ENCODE data around the gene SPTBN1.

The SPTBN1 gene

DNA sequence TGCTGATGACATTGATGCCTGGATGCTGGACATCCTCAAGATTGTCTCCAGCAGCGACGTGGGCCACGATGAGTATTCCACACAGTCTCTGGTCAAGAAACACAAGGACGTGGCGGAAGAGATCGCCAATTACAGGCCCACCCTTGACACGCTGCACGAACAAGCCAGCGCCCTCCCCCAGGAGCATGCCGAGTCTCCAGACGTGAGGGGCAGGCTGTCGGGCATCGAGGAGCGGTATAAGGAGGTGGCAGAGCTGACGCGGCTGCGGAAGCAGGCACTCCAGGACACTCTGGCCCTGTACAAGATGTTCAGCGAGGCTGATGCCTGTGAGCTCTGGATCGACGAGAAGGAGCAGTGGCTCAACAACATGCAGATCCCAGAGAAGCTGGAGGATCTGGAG, 173.3 kb downstream of the SPTBN1 start:
- H3K36me3 ChIP-seq (ENCODE audit: insufficient read depth, insufficient read length, low read length): peaks cover 89% of the 10 kb centered on the region
- H3K4me3 ChIP-seq (ENCODE audit: insufficient read length, low read depth): no peak overlapping the region
- H3K27me3 ChIP-seq (ENCODE audit: insufficient read depth, insufficient read length): no peaks in the 10 kb centered on the region
- no peak for DNase-seq (ENCODE audit: low read depth, low spot score)
- no peaks in the 10 kb centered on the region for H3K4me1 ChIP-seq (ENCODE audit: insufficient read depth, insufficient read length)
- no peak for TF ChIP-seq YY1 (IDR thresholded peaks at IDR 0.05; ENCODE audit: insufficient read depth, insufficient read length)
- no peak for TF ChIP-seq ZNF274 (IDR thresholded peaks at IDR 0.05; ENCODE audit: low read depth, low read length)
- no peak for TF ChIP-seq SUZ12 (IDR thresholded peaks at IDR 0.05; ENCODE audit: extremely low read depth, insufficient read depth, insufficient read length)
- H3K9ac ChIP-seq (ENCODE audit: insufficient read length, low read depth): no peak overlapping the region
- H3K9me3 ChIP-seq (ENCODE audit: insufficient read depth, low read length): no peaks in the 10 kb centered on the region

GRCh38 chr2:54629914-54630857, 174.1 kb downstream of the SPTBN1 start:
- DNase-seq (ENCODE audit: low read depth, low spot score): no peak
- Histone ChIP-seq H3K9me3 (ENCODE audit: insufficient read depth, low read length) (no peaks in the 10 kb centered on the region), H3K4me1 (ENCODE audit: insufficient read depth, insufficient read length) (no peaks in the 10 kb centered on the region), H3K27me3 (ENCODE audit: insufficient read depth, insufficient read length) (no peaks in the 10 kb centered on the region), H3K9ac (ENCODE audit: insufficient read length, low read depth) (no peak overlapping the region), H3K4me3 (ENCODE audit: insufficient read length, low read depth) (no peak overlapping the region), H3K36me3 (ENCODE audit: insufficient read depth, insufficient read length, low read length) (peaks cover 81% of the 10 kb centered on the region)
- no peak for TF ChIP-seq ZNF274 (IDR thresholded peaks at IDR 0.05; ENCODE audit: low read depth, low read length)
- TF ChIP-seq YY1 (IDR thresholded peaks at IDR 0.05; ENCODE audit: insufficient read depth, insufficient read length): no peak
- no peak for TF ChIP-seq SUZ12 (IDR thresholded peaks at IDR 0.05; ENCODE audit: extremely low read depth, insufficient read depth, insufficient read length)

DNA sequence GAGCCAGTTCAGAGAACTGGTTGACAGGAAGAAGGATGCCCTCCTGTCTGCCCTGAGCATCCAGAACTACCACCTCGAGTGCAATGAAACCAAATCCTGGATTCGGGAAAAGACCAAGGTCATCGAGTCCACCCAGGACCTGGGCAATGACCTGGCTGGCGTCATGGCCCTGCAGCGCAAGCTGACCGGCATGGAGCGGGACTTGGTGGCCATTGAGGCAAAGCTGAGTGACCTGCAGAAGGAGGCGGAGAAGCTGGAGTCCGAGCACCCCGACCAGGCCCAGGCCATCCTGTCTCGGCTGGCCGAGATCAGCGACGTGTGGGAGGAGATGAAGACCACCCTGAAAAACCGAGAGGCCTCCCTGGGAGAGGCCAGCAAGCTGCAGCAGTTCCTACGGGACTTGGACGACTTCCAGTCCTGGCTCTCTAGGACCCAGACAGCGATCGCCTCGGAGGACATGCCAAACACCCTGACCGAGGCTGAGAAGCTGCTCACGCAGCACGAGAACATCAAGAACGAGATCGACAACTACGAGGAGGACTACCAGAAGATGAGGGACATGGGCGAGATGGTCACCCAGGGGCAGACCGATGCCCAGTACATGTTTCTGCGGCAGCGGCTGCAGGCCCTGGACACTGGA, 174.9 kb downstream of the SPTBN1 start:
- no peaks in the 10 kb centered on the region for H3K27me3 ChIP-seq (ENCODE audit: insufficient read depth, insufficient read length)
- no peaks in the 10 kb centered on the region for H3K9me3 ChIP-seq (ENCODE audit: insufficient read depth, low read length)
- H3K36me3 ChIP-seq (ENCODE audit: insufficient read depth, insufficient read length, low read length): peaks cover 76% of the 10 kb centered on the region
- H3K4me3 ChIP-seq (ENCODE audit: insufficient read length, low read depth): no peak overlapping the region
- H3K4me1 ChIP-seq (ENCODE audit: insufficient read depth, insufficient read length): no peaks in the 10 kb centered on the region
- TF ChIP-seq YY1 (IDR thresholded peaks at IDR 0.05; ENCODE audit: insufficient read depth, insufficient read length): no peak
- TF ChIP-seq ZNF274 (IDR thresholded peaks at IDR 0.05; ENCODE audit: low read depth, low read length): no peak
- no peak for TF ChIP-seq SUZ12 (IDR thresholded peaks at IDR 0.05; ENCODE audit: extremely low read depth, insufficient read depth, insufficient read length)
- H3K9ac ChIP-seq (ENCODE audit: insufficient read length, low read depth): no peak overlapping the region
- DNase-seq (ENCODE audit: low read depth, low spot score): no peak

GRCh38 chr2:54631755-54632154, 175.6 kb downstream of the SPTBN1 start:
- Histone ChIP-seq H3K36me3 (ENCODE audit: insufficient read depth, insufficient read length, low read length) (peaks cover 74% of the 10 kb centered on the region), H3K27me3 (ENCODE audit: insufficient read depth, insufficient read length) (no peaks in the 10 kb centered on the region), H3K9me3 (ENCODE audit: insufficient read depth, low read length) (no peaks in the 10 kb centered on the region), H3K4me3 (ENCODE audit: insufficient read length, low read depth) (no peak overlapping the region), H3K4me1 (ENCODE audit: insufficient read depth, insufficient read length) (no peaks in the 10 kb centered on the region), H3K9ac (ENCODE audit: insufficient read length, low read depth) (no peak overlapping the region)
- no peak for TF ChIP-seq SUZ12 (IDR thresholded peaks at IDR 0.05; ENCODE audit: extremely low read depth, insufficient read depth, insufficient read length)
- TF ChIP-seq ZNF274 (IDR thresholded peaks at IDR 0.05; ENCODE audit: low read depth, low read length): no peak
- TF ChIP-seq YY1 (IDR thresholded peaks at IDR 0.05; ENCODE audit: insufficient read depth, insufficient read length): no peak
- DNase-seq (ENCODE audit: low read depth, low spot score): no peak

DNA sequence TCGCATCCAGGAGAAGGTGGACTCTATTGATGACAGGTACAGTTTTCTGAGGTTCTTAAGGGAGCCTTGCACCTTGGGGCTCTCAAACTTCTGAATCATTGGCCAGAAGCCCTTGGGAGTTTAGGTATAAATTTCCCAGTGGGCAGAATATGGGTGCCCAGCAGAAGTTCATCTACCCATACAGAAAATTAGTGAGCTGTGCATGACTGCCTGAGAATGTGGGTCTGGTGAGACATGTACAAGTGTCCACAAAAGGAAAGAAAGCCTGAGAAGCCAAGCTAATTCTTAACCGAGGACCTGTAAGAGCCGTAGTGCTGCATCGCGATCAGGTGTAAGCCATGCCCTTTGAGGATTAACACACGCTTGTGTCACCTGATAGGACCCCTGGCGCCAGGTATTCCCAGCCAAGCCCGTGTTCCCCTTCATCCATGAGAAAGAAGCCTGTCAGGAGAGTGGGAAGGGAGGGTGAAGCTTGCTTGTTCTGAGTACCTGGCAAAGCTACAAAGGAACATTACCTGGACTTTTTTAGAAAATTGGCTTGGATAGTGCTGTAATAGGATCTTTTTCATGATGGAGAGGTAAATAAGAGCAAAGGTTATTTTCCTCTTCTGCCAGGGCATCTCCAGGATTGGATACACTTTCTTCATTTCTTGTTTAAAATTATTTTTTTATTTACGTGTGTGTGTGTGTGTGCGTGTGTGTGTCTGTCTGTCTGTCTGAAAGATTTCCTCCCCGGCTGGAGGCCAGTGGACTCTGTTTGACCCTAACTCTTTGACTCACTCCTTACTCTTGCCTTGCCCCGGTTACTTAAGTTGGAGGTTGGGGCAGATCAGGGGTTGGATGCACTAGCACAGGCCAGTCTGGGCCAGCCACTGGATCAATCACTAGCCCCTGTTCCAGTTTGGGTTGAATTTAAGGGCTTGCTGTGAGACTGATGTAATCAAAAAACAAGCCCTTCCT, 176.9 kb downstream of the SPTBN1 start:
- no peaks in the 10 kb centered on the region for H3K27me3 ChIP-seq (ENCODE audit: insufficient read depth, insufficient read length)
- no peak for DNase-seq (ENCODE audit: low read depth, low spot score)
- H3K9ac ChIP-seq (ENCODE audit: insufficient read length, low read depth): no peak overlapping the region
- H3K4me3 ChIP-seq (ENCODE audit: insufficient read length, low read depth): no peak overlapping the region
- H3K36me3 ChIP-seq (ENCODE audit: insufficient read depth, insufficient read length, low read length): peaks cover 74% of the 10 kb centered on the region
- TF ChIP-seq ZNF274 (IDR thresholded peaks at IDR 0.05; ENCODE audit: low read depth, low read length): no peak
- TF ChIP-seq SUZ12 (IDR thresholded peaks at IDR 0.05; ENCODE audit: extremely low read depth, insufficient read depth, insufficient read length): no peak
- TF ChIP-seq YY1 (IDR thresholded peaks at IDR 0.05; ENCODE audit: insufficient read depth, insufficient read length): no peak
- H3K9me3 ChIP-seq (ENCODE audit: insufficient read depth, low read length): no peaks in the 10 kb centered on the region
- H3K4me1 ChIP-seq (ENCODE audit: insufficient read depth, insufficient read length): no peaks in the 10 kb centered on the region

- Histone ChIP-seq H3K27me3 (ENCODE audit: insufficient read depth, insufficient read length) (no peaks in the 10 kb centered on the region), H3K4me3 (ENCODE audit: insufficient read length, low read depth) (no peak overlapping the region), H3K9ac (ENCODE audit: insufficient read length, low read depth) (no peak overlapping the region), H3K36me3 (ENCODE audit: insufficient read depth, insufficient read length, low read length) (peaks cover 74% of the 10 kb centered on the region), H3K4me1 (ENCODE audit: insufficient read depth, insufficient read length) (no peaks in the 10 kb centered on the region), H3K9me3 (ENCODE audit: insufficient read depth, low read length) (no peaks in the 10 kb centered on the region)
- TF ChIP-seq SUZ12 (IDR thresholded peaks at IDR 0.05; ENCODE audit: extremely low read depth, insufficient read depth, insufficient read length) (no peak), YY1 (IDR thresholded peaks at IDR 0.05; ENCODE audit: insufficient read depth, insufficient read length) (no peak), ZNF274 (IDR thresholded peaks at IDR 0.05; ENCODE audit: low read depth, low read length) (no peak)
- no peak for DNase-seq (ENCODE audit: low read depth, low spot score)
Observed at GRCh38 chr2:54634021-54634420, 177.9 kb downstream of the SPTBN1 start.
